ENCODE measurements around the gene PRSS27. TPM values are rescaled to one million over a fixed set of nuclear protein-coding genes. Genes with fewer than 3 reads are reported as not detected.

PRSS27 gene
- total and polyA plus RNA-seq, 12 donors = 0.33 to 2.7 (median 1.4) TPM; not detected in 2

- H3K4me3 ChIP-seq = no peak overlapping the region
- no peak overlapping the region for H3K27ac ChIP-seq
- H3K36me3 ChIP-seq (replicated peaks in 1 of 2) = peaks cover 0 to 19% of the 10 kb centered on the region in 2 donors
- no peaks in the 10 kb centered on the region for H3K9me3 ChIP-seq (replicated peaks in 1 of 3)
- DNase-seq = no peak
- H3K4me1 ChIP-seq (replicated peaks in 1 of 2) = no peaks in the 10 kb centered on the region
- no peak for TF ChIP-seq POLR2A (IDR thresholded peaks at IDR 0.05)
- TF ChIP-seq CTCF (IDR thresholded peaks at IDR 0.05) = no peak
- intact Hi-C loops (cut with DNase I) = no loop called here
- no peaks in the 10 kb centered on the region for H3K27me3 ChIP-seq
- 56 to 69% (median 58%) methylated on average over 10 to 22 of the region's 22 CpGs for WGBS, 4 donors
Measured at GRCh38 chr16:2711370-2712062, 8.5 kb downstream of the PRSS27 start.

GRCh38 chr16:2710711-2711231 is 9.3 kb downstream of the PRSS27 start:
- Histone ChIP-seq H3K27me3 (no peaks in the 10 kb centered on the region), H3K36me3 (replicated peaks in 1 of 2) (peaks cover 0 to 19% of the 10 kb centered on the region in 2 donors), H3K9me3 (replicated peaks in 1 of 3) (no peaks in the 10 kb centered on the region), H3K27ac (no peak overlapping the region), H3K4me3 (no peak overlapping the region), H3K4me1 (replicated peaks in 1 of 2) (no peaks in the 10 kb centered on the region)
- no peak for DNase-seq
- TF ChIP-seq CTCF (IDR thresholded peaks at IDR 0.05) (no peak), POLR2A (IDR thresholded peaks at IDR 0.05) (no peak)
- intact Hi-C loops (cut with DNase I) = no loop called here
- WGBS, 4 donors = 56 to 77% (median 66%) methylated on average over 5 to 11 of the region's 11 CpGs

- 69 to 96% (median 88%) methylated on average over 3 to 20 of the region's 20 CpGs for WGBS, 4 donors
- no peaks in the 10 kb centered on the region for H3K9me3 ChIP-seq (replicated peaks in 1 of 3)
- TF ChIP-seq CTCF (IDR thresholded peaks at IDR 0.05) (no peak), POLR2A (IDR thresholded peaks at IDR 0.05) (no peak)
- H3K27me3 ChIP-seq = no peaks in the 10 kb centered on the region
- H3K36me3 ChIP-seq (replicated peaks in 1 of 2) = peaks cover 0 to 22% of the 10 kb centered on the region in 2 donors
- no peak for DNase-seq
- no peaks in the 10 kb centered on the region for H3K4me1 ChIP-seq (replicated peaks in 1 of 2)
- intact Hi-C loops (cut with DNase I) = no loop called here
- no peak overlapping the region for H3K4me3 ChIP-seq
- no peak overlapping the region for H3K27ac ChIP-seq
Measured at GRCh38 chr16:2710021-2710710, 9.9 kb downstream of the PRSS27 start.

- no peak overlapping the region for H3K4me3 ChIP-seq
- H3K36me3 ChIP-seq (replicated peaks in 1 of 2) = peaks cover 0 to 28% of the 10 kb centered on the region in 2 donors
- intact Hi-C loops (cut with DNase I) = no loop called here
- no peaks in the 10 kb centered on the region for H3K4me1 ChIP-seq (replicated peaks in 1 of 2)
- H3K27ac ChIP-seq = no peak overlapping the region
- 92 to 100% (median 95%) methylated on average over 3 to 10 of the region's 10 CpGs for WGBS, 4 donors
- no peaks in the 10 kb centered on the region for H3K27me3 ChIP-seq
- no peak for TF ChIP-seq POLR2A (IDR thresholded peaks at IDR 0.05)
- TF ChIP-seq CTCF (IDR thresholded peaks at IDR 0.05) = no peak
- H3K9me3 ChIP-seq (replicated peaks in 1 of 3) = no peaks in the 10 kb centered on the region
- peak in 1 of 7 donors; percentile 13 for DNase-seq
Measured at GRCh38 chr16:2709588-2709984, 10.4 kb downstream of the PRSS27 start.
